KBM-7 (cell line): Measurements from ENCODE around the gene CACNG7.

Experiments
- DNase-seq: peaks from one replicate; pipeline ENCODE4 v3.0.0-alpha.2; 2015
- in situ Hi-C: fragments of 300-500 bp; cut with MboI; formaldehyde crosslinking; loops from 2 replicates; pipeline ENCODE4 v1.14.3; 2020; ENCODE audit warnings: low sequenced_read_pairs, low pct_unique_long_range_greater_than_20kb, mixed read lengths

The CACNG7 gene

GRCh38 chr19:53977429-53977990 lies 68.4 kb downstream of the CACNG7 start:
- in situ Hi-C loops, result no loop called here

GRCh38 chr19:53977991-53978731 lies 69.1 kb downstream of the CACNG7 start:
- in situ Hi-C loops, result no loop called here
- DNase-seq, result no peak

More at GRCh38 chr19:53977429-53977990, 68.4 kb downstream of the CACNG7 start:
- peak; percentile 76 for DNase-seq

GRCh38 chr19:53978975-53979801 lies 70.1 kb downstream of the CACNG7 start:
- no peak for DNase-seq
- in situ Hi-C loops, result no loop called here

GRCh38 chr19:53980539-53981375 lies 71.7 kb downstream of the CACNG7 start:
- in situ Hi-C loops, result no loop called here
- DNase-seq, result no peak

GRCh38 chr19:53981376-53981951 lies 72.4 kb downstream of the CACNG7 start:
- in situ Hi-C loops, result no loop called here
- no peak for DNase-seq

- in situ Hi-C loops, result no loop called here
- DNase-seq, result no peak
Measured at GRCh38 chr19:53982001-53982451, 72.9 kb downstream of the CACNG7 start.

- in situ Hi-C loops, result no loop called here
- no peak for DNase-seq
Measured at GRCh38 chr19:53982611-53983010, 73.5 kb downstream of the CACNG7 start.

- in situ Hi-C loops, result no loop called here
Measured at GRCh38 chr19:53983457-53984289, 74.6 kb downstream of the CACNG7 start.

GRCh38 chr19:53985863-53986262 lies 76.8 kb downstream of the CACNG7 start:
- in situ Hi-C loops, result no loop called here
- DNase-seq, result no peak

More at GRCh38 chr19:53983457-53984289, 74.6 kb downstream of the CACNG7 start:
- DNase-seq, result no peak

GRCh38 chr19:53988981-53989380 lies 79.9 kb downstream of the CACNG7 start:
- DNase-seq, result no peak
- in situ Hi-C loops, result no loop called here

GRCh38 chr19:53989600-53990533 lies 80.8 kb downstream of the CACNG7 start:
- in situ Hi-C loops, result no loop called here
- no peak for DNase-seq

GRCh38 chr19:53991224-53992113 lies 82.4 kb downstream of the CACNG7 start, which contains the start of gene CACNG6:
Gene CACNG6 (plus strand): TSS chr19:53991637. CDS start chr19:53992878, 1,241 bp downstream.
- in situ Hi-C loops, result no loop called here
- no peak for DNase-seq

GRCh38 chr19:53992211-53992610 lies 83.1 kb downstream of the CACNG7 start:
- no peak for DNase-seq
- in situ Hi-C loops, result no loop called here

- no peak for DNase-seq
- in situ Hi-C loops, result no loop called here
Measured at GRCh38 chr19:53992815-53993214, 83.7 kb downstream of the CACNG7 start.

GRCh38 chr19:53993448-53993847 lies 84.4 kb downstream of the CACNG7 start:
- in situ Hi-C loops, result no loop called here
- DNase-seq, result no peak
